H9 (cell line): ENCODE measurements around the gene CACNA1G. TPM values are rescaled to one million over a fixed set of nuclear protein-coding genes. Genes with fewer than 3 reads are reported as not detected.

Experiments used
- DNase-seq: peaks from one replicate; pipeline ENCODE4 v3.0.0-alpha.2; 2017
- H2AFZ ChIP-seq: one replicate; pipeline ENCODE4 v1.6.1; 2013; ENCODE audit warnings: mild to moderate bottlenecking, low read length, control low read depth, moderate library complexity
- H2AK5ac ChIP-seq: 2 replicates; pipeline ENCODE4 v1.6.1; 2013; ENCODE audit warnings: low read length, control low read depth, mixed read lengths; ENCODE audit not compliant: insufficient read length
- H2BK120ac ChIP-seq: one replicate; pipeline ENCODE4 v1.6.1; 2013; ENCODE audit warnings: low read depth, mild to moderate bottlenecking, low read length, control low read depth, inconsistent platforms; ENCODE audit not compliant: poor library complexity, severe bottlenecking
- H2BK12ac ChIP-seq: 2 replicates; pipeline ENCODE4 v1.6.1; 2013; ENCODE audit warnings: low read length, control low read depth, mixed read lengths, low read depth; ENCODE audit not compliant: insufficient read length
- H2BK15ac ChIP-seq: 2 replicates; pipeline ENCODE4 v1.6.1; 2013; ENCODE audit warnings: low read depth, low read length, control low read depth
- H2BK20ac ChIP-seq: one replicate; pipeline ENCODE4 v1.6.1; 2013; ENCODE audit warnings: low read depth, mild to moderate bottlenecking, low read length, control low read depth, inconsistent platforms; ENCODE audit not compliant: poor library complexity, severe bottlenecking
- H2BK5ac ChIP-seq: 2 replicates; pipeline ENCODE4 v1.6.1; 2013; ENCODE audit warnings: low read length, control low read depth, mixed read lengths; ENCODE audit not compliant: insufficient read length
- H3K14ac ChIP-seq: 2 replicates; pipeline ENCODE4 v1.6.1; 2013; ENCODE audit warnings: low read length, control low read depth; ENCODE audit not compliant: insufficient read depth
- H3K18ac ChIP-seq: 2 replicates; pipeline ENCODE4 v1.6.1; 2013; ENCODE audit warnings: low read depth, mild to moderate bottlenecking, mixed read lengths, low read length, control low read depth; ENCODE audit not compliant: insufficient read length
- H3K23ac ChIP-seq: 2 replicates; pipeline ENCODE4 v1.6.1; 2013; ENCODE audit warnings: low read length, control low read depth, mixed read lengths, low read depth; ENCODE audit not compliant: insufficient read length
- H3K23me2 ChIP-seq: 2 replicates; pipeline ENCODE4 v1.6.1; 2013; ENCODE audit warnings: low read depth, mild to moderate bottlenecking, mixed read lengths, low read length, control low read depth; ENCODE audit not compliant: insufficient read length, poor library complexity, severe bottlenecking
- H3K27ac ChIP-seq: 2 replicates; pipeline ENCODE4 v1.5.1; 2013; ENCODE audit warnings: low read length, control low read depth, mixed read lengths, low read depth; ENCODE audit not compliant: insufficient read length
- H3K27me3 ChIP-seq: 2 replicates; pipeline ENCODE4 v1.6.1; 2013; ENCODE audit warnings: low read length, control low read depth, inconsistent platforms; ENCODE audit not compliant: insufficient read depth
- H3K4ac ChIP-seq: 2 replicates; pipeline ENCODE4 v1.6.1; 2013; ENCODE audit warnings: low read depth, mild to moderate bottlenecking, control low read depth, inconsistent platforms, low read length, moderate library complexity
- H3K4me1 ChIP-seq: 2 replicates; pipeline ENCODE4 v1.6.1; 2013; ENCODE audit warnings: low read length, control low read depth, inconsistent platforms; ENCODE audit not compliant: insufficient read depth
- H3K4me2 ChIP-seq: 2 replicates; pipeline ENCODE4 v1.6.1; 2013; ENCODE audit warnings: low read length, control low read depth, mixed read lengths; ENCODE audit not compliant: insufficient read length, insufficient read depth
- H3K56ac ChIP-seq: 2 replicates; pipeline ENCODE4 v1.6.1; 2013; ENCODE audit warnings: low read depth, mild to moderate bottlenecking, mixed read lengths, low read length, control low read depth; ENCODE audit not compliant: insufficient read length
- H3K79me1 ChIP-seq: 2 replicates; pipeline ENCODE4 v1.6.1; 2013; ENCODE audit warnings: low read depth, mild to moderate bottlenecking, moderate library complexity, low read length, control low read depth, inconsistent platforms; ENCODE audit not compliant: insufficient read depth, poor library complexity, severe bottlenecking
- H3K79me2 ChIP-seq: 2 replicates; pipeline ENCODE4 v1.6.1; 2013; ENCODE audit warnings: low read length, control low read depth, inconsistent platforms; ENCODE audit not compliant: insufficient read depth
- H3K9ac ChIP-seq: 2 replicates; pipeline ENCODE4 v1.6.1; 2013; ENCODE audit warnings: low read length, control low read depth, mixed read lengths; ENCODE audit not compliant: insufficient read length; ENCODE audit errors: extremely low read depth
- H3K9me3 ChIP-seq: one replicate; pipeline ENCODE4 v1.6.1; 2013; ENCODE audit warnings: low read depth, low read length, inconsistent platforms; ENCODE audit not compliant: control insufficient read depth
- H3T11ph ChIP-seq: one replicate; pipeline ENCODE4 v1.6.1; 2013; ENCODE audit warnings: mild to moderate bottlenecking, low read length, control low read depth, inconsistent platforms
- H4K20me1 ChIP-seq: one replicate; pipeline ENCODE4 v1.6.1; 2013; ENCODE audit not compliant: control insufficient read depth, insufficient read length, insufficient read depth
- H4K5ac ChIP-seq: 2 replicates; pipeline ENCODE4 v1.6.1; 2013; ENCODE audit warnings: low read depth, mild to moderate bottlenecking, mixed read lengths, low read length, control low read depth; ENCODE audit not compliant: insufficient read length
- H4K8ac ChIP-seq: replicated peaks from 2 replicates; pipeline ENCODE4 v1.6.1; 2013; ENCODE audit warnings: low read length, control low read depth, mixed read lengths, low read depth; ENCODE audit not compliant: insufficient read length
- H4K91ac ChIP-seq: 2 replicates; pipeline ENCODE4 v1.6.1; 2013; ENCODE audit warnings: low read depth, mild to moderate bottlenecking, moderate library complexity, mixed read lengths, low read length, control low read depth; ENCODE audit not compliant: insufficient read length
- H3K27ac Mint-ChIP-seq, 3 experiments: 2 replicates in 2 of 3; 3 replicates in 1 of 3; pipeline ENCODE4 v1.8.0; 2020 to 2021; ENCODE audit warnings: mixed read lengths in 3 of 3, mild to moderate bottlenecking in 1 of 3, moderate library complexity in 1 of 3
- H3K27me3 Mint-ChIP-seq: 2 replicates; pipeline ENCODE4 v1.8.0; 2021; ENCODE audit warnings: low read depth, mild to moderate bottlenecking, moderate library complexity, mixed read lengths
- H3K36me3 Mint-ChIP-seq, 3 experiments: 2 replicates in 2 of 3; 3 replicates in 1 of 3; pipeline ENCODE4 v1.8.0; 2020 to 2021; ENCODE audit warnings: low read depth in 3 of 3, mixed read lengths in 3 of 3; ENCODE audit not compliant: insufficient read depth in 1 of 3
- H3K4me1 Mint-ChIP-seq, 2 experiments: 2 replicates each; pipeline ENCODE4 v1.8.0; 2020; ENCODE audit warnings: mixed read lengths in 2 of 2
- H3K4me3 Mint-ChIP-seq, 2 experiments: 2 replicates in 1 of 2; 3 replicates in 1 of 2; pipeline ENCODE4 v1.8.0; 2020 to 2021; ENCODE audit warnings: mild to moderate bottlenecking in 2 of 2, mixed read lengths in 2 of 2, moderate library complexity in 1 of 2
- H3K9me3 Mint-ChIP-seq, 2 experiments: 2 replicates in 1 of 2; 3 replicates in 1 of 2; pipeline ENCODE4 v1.8.0; 2020; ENCODE audit warnings: mild to moderate bottlenecking in 2 of 2, mixed read lengths in 2 of 2, moderate library complexity in 1 of 2
- CTCF ChIP-seq: fragments of 200-600 bp; sonication (generic); conservative IDR thresholded peaks from 3 replicates; pipeline ENCODE4 v1.8.0; 2021; ENCODE audit warnings: antibody characterized with exemption, mild to moderate bottlenecking
- WGBS: extraction: QIAGEN DNeasy Blood & Tissue Kit; methylation state at CpG from one replicate; pipeline ENCODE4 v1.1.7; 2013; ENCODE audit warnings: missing lambda C conversion rate, low lambda C conversion rate, mixed read lengths; ENCODE audit not compliant: insufficient read length; ENCODE audit errors: extremely low coverage; 5-methylcytosine and 5-hydroxymethylcytosine counted together
- total RNA-seq: library from RNA; stranded (reverse); gene quantifications from 2 replicates; pipeline ENCODE4 v1.2.1, GENCODE V29; 2021

The CACNA1G gene
- total RNA-seq, 1 experiment from 2014 or later = 1.5 TPM

GRCh38 chr17:50668838-50669581 is 108.5 kb downstream of the CACNA1G start:
- Histone ChIP-seq H4K20me1 (no peaks in the 10 kb centered on the region), H3K56ac (no peak overlapping the region), H4K91ac (no peak overlapping the region), H4K5ac (no peak overlapping the region), H3K79me2 (no peaks in the 10 kb centered on the region), H3K9ac (no peak overlapping the region), H3K27me3 (no peaks in the 10 kb centered on the region), H3K23me2 (no peaks in the 10 kb centered on the region), H3K27ac (no peak overlapping the region), H3K4ac (no peak overlapping the region), H2AFZ (no peak overlapping the region), H3K79me1 (no peaks in the 10 kb centered on the region), H3T11ph (no peak overlapping the region), H2BK15ac (no peak overlapping the region), H2BK120ac (no peak overlapping the region), H2BK20ac (no peak overlapping the region), H3K23ac (no peak overlapping the region), H3K18ac (no peak overlapping the region), H2AK5ac (no peak overlapping the region), H2BK5ac (no peak overlapping the region), H4K8ac (no peak overlapping the region), H3K14ac (no peak overlapping the region), H3K4me2 (no peak overlapping the region), H3K4me1 (no peaks in the 10 kb centered on the region; the same call in 1 of the 2 replicates), H3K9me3 (no peaks in the 10 kb centered on the region), H2BK12ac (no peak overlapping the region)
- H3K9me3 Mint-ChIP-seq = no peaks in the 10 kb centered on the region
- no peak for TF ChIP-seq CTCF
- H3K4me3 Mint-ChIP-seq = no peak overlapping the region
- peaks cover 13 to 20% of the 10 kb centered on the region in 2 experiments for H3K4me1 Mint-ChIP-seq
- H3K27me3 Mint-ChIP-seq = peaks cover 2% of the 10 kb centered on the region
- no CpG with 5 or more reads among the region's 9 CpGs for WGBS
- H3K36me3 Mint-ChIP-seq = no peaks in the 10 kb centered on the region; a peak in 1 of 7 replicates
- H3K27ac Mint-ChIP-seq = no peak overlapping the region; a peak in 1 of 7 replicates
- no peak for DNase-seq
